ENCODE measurements around the gene BLACAT1.

The BLACAT1 gene

GRCh38 chr1:205492201-205492667 is 36.4 kb upstream of the BLACAT1 start:
- TF ChIP-seq NFIC (IDR thresholded peaks at IDR 0.05) = no peak
- TF ChIP-seq CREB1 (IDR thresholded peaks at IDR 0.05; ENCODE audit: low read depth) = no peak
- TF ChIP-seq, protein P1, sequence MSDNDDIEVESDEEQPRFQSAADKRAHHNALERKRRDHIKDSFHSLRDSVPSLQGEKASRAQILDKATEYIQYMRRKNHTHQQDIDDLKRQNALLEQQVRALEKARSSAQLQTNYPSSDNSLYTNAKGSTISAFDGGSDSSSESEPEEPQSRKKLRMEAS (IDR thresholded peaks at IDR 0.05) = no peak
- no peak for TF ChIP-seq TCF12 (IDR thresholded peaks at IDR 0.05; ENCODE audit: low read depth)
- TF ChIP-seq EGR1 (IDR thresholded peaks at IDR 0.05) = no peak
- TF ChIP-seq FOXM1 (IDR thresholded peaks at IDR 0.05; ENCODE audit: borderline replicate concordance, low read depth) = no peak
- no peak for TF ChIP-seq TEAD4 (IDR thresholded peaks at IDR 0.05)
- no peak for TF ChIP-seq EP300 (IDR thresholded peaks at IDR 0.05; ENCODE audit: borderline replicate concordance)
- no peak for TF ChIP-seq ZBTB7A (IDR thresholded peaks at IDR 0.05; ENCODE audit: low read depth)
- no peak for TF ChIP-seq YY1 (IDR thresholded peaks at IDR 0.05; ENCODE audit: low read depth)
- no peak for TF ChIP-seq CEBPB (IDR thresholded peaks at IDR 0.05)

GRCh38 chr1:205491794-205492193 is 35.9 kb upstream of the BLACAT1 start:
- TF ChIP-seq TCF12 (IDR thresholded peaks at IDR 0.05; ENCODE audit: low read depth) (no peak), CREB1 (IDR thresholded peaks at IDR 0.05; ENCODE audit: low read depth) (no peak), YY1 (IDR thresholded peaks at IDR 0.05; ENCODE audit: low read depth) (no peak), TEAD4 (IDR thresholded peaks at IDR 0.05) (no peak), NFIC (IDR thresholded peaks at IDR 0.05) (no peak)
- TF ChIP-seq, protein P2, sequence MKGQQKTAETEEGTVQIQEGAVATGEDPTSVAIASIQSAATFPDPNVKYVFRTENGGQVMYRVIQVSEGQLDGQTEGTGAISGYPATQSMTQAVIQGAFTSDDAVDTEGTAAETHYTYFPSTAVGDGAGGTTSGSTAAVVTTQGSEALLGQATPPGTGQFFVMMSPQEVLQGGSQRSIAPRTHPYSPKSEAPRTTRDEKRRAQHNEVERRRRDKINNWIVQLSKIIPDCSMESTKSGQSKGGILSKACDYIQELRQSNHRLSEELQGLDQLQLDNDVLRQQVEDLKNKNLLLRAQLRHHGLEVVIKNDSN (IDR thresholded peaks at IDR 0.05) = no peak
- TF ChIP-seq, protein P1 (IDR thresholded peaks at IDR 0.05) = no peak

GRCh38 chr1:205488074-205488723 is 32.4 kb upstream of the BLACAT1 start:
- peak; percentile 96 for TF ChIP-seq RAD21 (IDR thresholded peaks at IDR 0.05; ENCODE audit: low read depth)
- no peak for TF ChIP-seq NFIC (IDR thresholded peaks at IDR 0.05)
- peak; percentile 51 for TF ChIP-seq CEBPB (IDR thresholded peaks at IDR 0.05)
- peak; percentile 84 for TF ChIP-seq REST (IDR thresholded peaks at IDR 0.05; ENCODE audit: low read depth)

- TF ChIP-seq, protein P2 (IDR thresholded peaks at IDR 0.05) = no peak
- TF ChIP-seq EP300 (IDR thresholded peaks at IDR 0.05; ENCODE audit: borderline replicate concordance) (no peak), TAF1 (IDR thresholded peaks at IDR 0.05; ENCODE audit: low read depth) (no peak)
Observed at GRCh38 chr1:205486258-205486657, 30.4 kb upstream of the BLACAT1 start.

DNA sequence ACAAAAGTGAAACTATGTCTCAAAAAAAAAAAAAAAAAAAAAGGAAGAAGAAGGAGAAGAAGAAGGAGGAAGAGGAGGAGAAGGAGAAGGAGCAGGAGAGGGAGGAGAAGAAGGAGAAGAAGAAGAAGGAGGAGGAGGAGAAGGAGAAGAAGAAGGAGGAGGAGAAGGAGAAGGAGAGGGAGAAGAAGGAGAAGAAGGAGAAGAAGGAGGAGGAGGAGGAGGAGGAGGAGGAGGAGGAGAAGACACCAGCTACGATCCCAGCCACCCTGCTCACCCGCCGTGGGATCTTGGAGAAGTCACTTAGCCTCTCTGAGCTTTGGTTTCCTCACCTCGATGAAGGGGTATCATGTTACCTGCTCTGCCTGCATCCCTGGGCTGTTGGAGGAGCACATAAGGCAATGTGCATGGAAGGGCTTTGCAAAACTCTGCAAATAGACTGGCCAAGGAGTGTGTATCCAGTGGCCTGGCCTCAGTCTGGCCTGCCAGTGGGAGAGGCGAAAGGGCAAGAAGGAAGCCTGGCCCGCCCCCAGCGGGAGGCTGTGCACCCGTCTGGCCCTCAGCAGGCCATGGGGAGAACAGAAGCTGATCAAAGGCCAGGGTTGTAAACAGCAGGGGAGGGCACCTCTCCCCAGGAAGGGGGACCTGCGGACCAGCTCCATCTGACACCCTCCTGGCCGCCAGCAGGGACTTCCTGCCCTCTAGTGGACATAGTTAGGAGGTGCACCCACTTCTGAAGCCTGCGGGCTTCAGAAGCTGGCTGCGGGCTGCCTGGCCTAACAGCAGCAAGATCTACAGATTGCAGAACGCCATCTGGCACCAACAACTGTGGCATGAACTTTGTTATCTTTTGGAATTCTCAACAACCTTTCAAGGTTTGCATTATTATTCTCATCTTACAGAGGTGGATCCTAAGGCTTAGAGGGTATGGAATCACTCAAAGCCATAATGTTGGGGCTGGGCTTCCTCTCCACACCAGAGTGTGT is 29.4 kb upstream of the BLACAT1 start:
- TF ChIP-seq CREB1 (IDR thresholded peaks at IDR 0.05; ENCODE audit: low read depth) = no peak
- TF ChIP-seq, protein P1 (IDR thresholded peaks at IDR 0.05) = peak; percentile 38; the same call in 1 of the 2 replicates
- peak; percentile 84 for TF ChIP-seq TCF12 (IDR thresholded peaks at IDR 0.05; ENCODE audit: low read depth)
- TF ChIP-seq REST (IDR thresholded peaks at IDR 0.05; ENCODE audit: low read depth) = peak; percentile 28; the same call in 1 of the 2 replicates
- peak; percentile 99 for TF ChIP-seq RAD21 (IDR thresholded peaks at IDR 0.05; ENCODE audit: low read depth)
- no peak for TF ChIP-seq TAF1 (IDR thresholded peaks at IDR 0.05; ENCODE audit: low read depth)
- TF ChIP-seq EP300 (IDR thresholded peaks at IDR 0.05; ENCODE audit: borderline replicate concordance) = peak; percentile 70
- TF ChIP-seq NFIC (IDR thresholded peaks at IDR 0.05) = peak; percentile 45; the same call in 1 of the 2 replicates
- TF ChIP-seq TEAD4 (IDR thresholded peaks at IDR 0.05) = peak; percentile 26; the same call in 1 of the 2 replicates
